ENCODE measurements around the gene ISG20.
"Not testable (repeated sequence)": the region's sequence is repeated elsewhere in the genome, so short reads cannot be mapped to it uniquely, and the experiment has no call there.

ISG20 gene

DNA sequence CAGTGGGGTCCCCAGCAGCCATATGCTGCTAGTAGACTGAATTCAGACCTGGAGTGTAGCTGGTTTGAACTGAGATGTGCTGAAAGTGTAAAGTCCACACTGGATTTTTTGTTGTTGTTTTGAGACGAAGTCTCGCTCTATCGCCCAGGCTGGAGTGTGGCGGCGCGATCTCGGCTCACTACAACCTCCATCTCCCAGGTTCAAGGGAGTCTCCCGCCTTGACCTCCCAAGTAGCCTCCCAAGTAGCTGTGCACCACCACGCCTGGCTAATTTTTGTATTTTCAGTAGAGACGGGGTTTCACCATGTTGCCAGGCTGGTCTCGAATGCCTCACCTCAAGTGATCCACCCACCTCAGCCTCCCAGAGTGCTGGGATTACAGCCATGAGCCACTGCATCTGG is 3.7 kb downstream of the ISG20 start:
- not testable (repeated sequence) for H3K27ac ChIP-seq (ENCODE audit: low read length); H3K9ac ChIP-seq (ENCODE audit: low read length); H3K4me1 ChIP-seq (ENCODE audit: control insufficient read depth, low read depth, low read length); H3K27me3 ChIP-seq (ENCODE audit: control insufficient read depth, insufficient read depth, low read length); H3K36me3 ChIP-seq (ENCODE audit: control insufficient read depth, low read depth, low read length); H3K9me3 ChIP-seq (ENCODE audit: control insufficient read depth, low read depth, low read length); H3K4me3 ChIP-seq (ENCODE audit: low read length)

DNA sequence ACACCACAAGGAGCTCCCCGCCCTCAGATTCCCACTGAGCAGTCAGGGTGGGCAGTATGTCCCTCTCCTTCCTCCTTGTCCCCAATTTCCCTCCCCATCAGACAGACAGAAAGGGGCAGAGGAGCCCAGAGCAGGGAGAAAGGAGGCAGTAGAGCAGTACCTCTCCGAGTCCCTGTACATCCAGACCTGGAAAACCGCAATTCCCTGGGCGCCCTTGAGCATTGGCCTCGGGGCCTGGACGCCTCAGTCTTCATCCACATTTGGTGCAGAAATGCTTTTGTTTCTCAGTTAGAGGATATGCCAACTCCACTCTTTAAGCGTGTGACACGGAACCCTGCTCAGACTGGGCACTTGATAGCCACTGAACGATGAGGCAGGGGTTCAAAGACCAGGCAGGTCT is 5.9 kb downstream of the ISG20 start:
- Histone ChIP-seq H3K4me1 (ENCODE audit: control insufficient read depth, low read depth, low read length) (no peaks in the 10 kb centered on the region), H3K9me3 (ENCODE audit: control insufficient read depth, low read depth, low read length) (no peaks in the 10 kb centered on the region), H3K9ac (ENCODE audit: low read length) (no peak overlapping the region), H3K36me3 (ENCODE audit: control insufficient read depth, low read depth, low read length) (no peaks in the 10 kb centered on the region), H3K27ac (ENCODE audit: low read length) (no peak overlapping the region), H3K4me3 (ENCODE audit: low read length) (no peak overlapping the region), H3K27me3 (ENCODE audit: control insufficient read depth, insufficient read depth, low read length) (no peaks in the 10 kb centered on the region)

DNA sequence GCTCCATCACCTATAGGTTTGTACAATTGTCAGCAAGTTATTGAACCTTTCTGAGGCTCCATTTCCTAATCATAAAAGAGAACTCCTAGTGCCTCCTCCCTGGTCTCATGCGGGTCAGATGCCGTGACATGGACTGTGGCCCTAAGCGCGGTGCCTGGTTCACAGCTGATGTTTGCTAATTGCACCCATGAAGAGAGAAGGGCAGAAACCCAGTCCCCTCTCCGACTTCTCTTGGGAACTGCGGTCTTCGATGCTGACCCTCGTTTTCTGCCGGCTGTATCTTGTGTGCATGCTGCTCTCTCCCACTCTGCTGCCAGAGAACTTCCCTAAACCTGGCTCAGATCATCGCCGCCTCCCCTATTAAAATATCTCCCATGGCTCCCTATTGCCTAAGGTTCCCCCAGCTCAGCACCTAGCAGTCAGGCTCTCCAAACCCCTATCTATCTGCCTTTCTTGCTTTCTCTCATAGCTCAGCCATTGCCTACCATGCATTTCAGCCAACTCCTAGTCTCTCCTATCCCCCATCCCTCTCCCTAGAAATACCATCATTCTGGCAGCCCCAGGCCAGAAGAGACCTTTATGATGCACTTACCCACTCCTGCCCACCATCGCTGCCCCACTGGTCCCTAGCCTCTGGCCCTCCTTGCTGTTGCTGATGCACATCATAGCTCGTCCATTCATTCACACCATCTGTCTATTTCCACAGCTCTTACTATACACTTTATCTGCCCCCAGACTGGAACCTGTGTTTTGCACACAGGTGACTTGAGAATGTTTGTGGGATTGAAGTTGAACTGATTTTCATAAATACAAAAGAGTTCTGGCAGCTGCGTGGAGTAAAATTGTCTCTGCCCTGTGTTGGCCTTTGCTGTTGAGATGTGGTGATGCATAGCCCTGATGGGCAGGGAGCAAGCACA is 6.6 kb downstream of the ISG20 start:
- Histone ChIP-seq H3K4me1 (ENCODE audit: control insufficient read depth, low read depth, low read length) (no peaks in the 10 kb centered on the region), H3K4me3 (ENCODE audit: low read length) (no peak overlapping the region)

DNA sequence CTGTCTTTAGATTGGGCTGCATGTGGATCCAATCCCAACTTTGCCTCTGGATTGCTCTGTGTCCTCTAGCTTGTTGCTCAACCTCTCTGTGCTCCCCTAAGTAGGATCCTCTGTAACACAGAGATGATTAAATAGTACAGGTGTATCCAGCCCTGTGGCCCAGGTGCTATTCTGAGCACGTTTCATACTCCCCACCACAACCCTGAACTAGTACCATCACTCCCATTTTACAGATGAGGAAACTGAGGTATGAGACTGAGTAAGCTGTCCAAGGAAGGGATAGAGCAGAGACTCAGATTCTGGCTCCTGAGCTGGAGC is 7.2 kb downstream of the ISG20 start:
- H3K9me3 ChIP-seq (ENCODE audit: control insufficient read depth, low read depth, low read length) = no peaks in the 10 kb centered on the region
- H3K4me3 ChIP-seq (ENCODE audit: low read length) = no peak overlapping the region
- H3K27ac ChIP-seq (ENCODE audit: low read length) = no peak overlapping the region
- no peak overlapping the region for H3K9ac ChIP-seq (ENCODE audit: low read length)
- H3K36me3 ChIP-seq (ENCODE audit: control insufficient read depth, low read depth, low read length) = no peaks in the 10 kb centered on the region
- H3K4me1 ChIP-seq (ENCODE audit: control insufficient read depth, low read depth, low read length) = peaks cover 1% of the 10 kb centered on the region
- H3K27me3 ChIP-seq (ENCODE audit: control insufficient read depth, insufficient read depth, low read length) = no peaks in the 10 kb centered on the region

More for the DNA sequence above, 6.6 kb downstream of the ISG20 start:
- Histone ChIP-seq H3K27me3 (ENCODE audit: control insufficient read depth, insufficient read depth, low read length) (no peaks in the 10 kb centered on the region), H3K9ac (ENCODE audit: low read length) (no peak overlapping the region), H3K36me3 (ENCODE audit: control insufficient read depth, low read depth, low read length) (no peaks in the 10 kb centered on the region), H3K27ac (ENCODE audit: low read length) (no peak overlapping the region), H3K9me3 (ENCODE audit: control insufficient read depth, low read depth, low read length) (no peaks in the 10 kb centered on the region)

DNA sequence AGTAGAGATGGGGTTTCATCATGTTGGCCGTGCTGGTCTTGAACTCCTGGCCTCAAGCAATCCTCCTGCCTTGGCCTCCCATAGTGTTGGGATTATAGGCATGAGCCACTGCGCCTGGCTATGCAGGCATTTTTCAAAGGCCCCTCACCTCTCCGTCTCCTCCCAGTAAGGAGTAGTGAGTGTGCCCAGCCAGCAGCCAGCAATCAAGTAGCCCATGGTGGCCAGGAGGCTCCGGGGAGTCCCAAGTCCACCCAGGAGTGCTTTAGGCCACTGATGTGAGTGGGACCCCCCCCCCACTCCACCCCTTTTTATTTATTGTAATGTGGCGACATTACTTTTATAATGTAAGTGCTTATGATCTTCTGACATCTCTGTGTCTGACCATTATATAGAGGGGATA is 8.1 kb downstream of the ISG20 start:
- H3K36me3 ChIP-seq (ENCODE audit: control insufficient read depth, low read depth, low read length) = no peaks in the 10 kb centered on the region
- no peaks in the 10 kb centered on the region for H3K27me3 ChIP-seq (ENCODE audit: control insufficient read depth, insufficient read depth, low read length)
- no peak overlapping the region for H3K27ac ChIP-seq (ENCODE audit: low read length)
- H3K9me3 ChIP-seq (ENCODE audit: control insufficient read depth, low read depth, low read length) = no peaks in the 10 kb centered on the region
- peaks cover 4% of the 10 kb centered on the region for H3K4me1 ChIP-seq (ENCODE audit: control insufficient read depth, low read depth, low read length)
- no peak overlapping the region for H3K9ac ChIP-seq (ENCODE audit: low read length)
- H3K4me3 ChIP-seq (ENCODE audit: low read length) = no peak overlapping the region

DNA sequence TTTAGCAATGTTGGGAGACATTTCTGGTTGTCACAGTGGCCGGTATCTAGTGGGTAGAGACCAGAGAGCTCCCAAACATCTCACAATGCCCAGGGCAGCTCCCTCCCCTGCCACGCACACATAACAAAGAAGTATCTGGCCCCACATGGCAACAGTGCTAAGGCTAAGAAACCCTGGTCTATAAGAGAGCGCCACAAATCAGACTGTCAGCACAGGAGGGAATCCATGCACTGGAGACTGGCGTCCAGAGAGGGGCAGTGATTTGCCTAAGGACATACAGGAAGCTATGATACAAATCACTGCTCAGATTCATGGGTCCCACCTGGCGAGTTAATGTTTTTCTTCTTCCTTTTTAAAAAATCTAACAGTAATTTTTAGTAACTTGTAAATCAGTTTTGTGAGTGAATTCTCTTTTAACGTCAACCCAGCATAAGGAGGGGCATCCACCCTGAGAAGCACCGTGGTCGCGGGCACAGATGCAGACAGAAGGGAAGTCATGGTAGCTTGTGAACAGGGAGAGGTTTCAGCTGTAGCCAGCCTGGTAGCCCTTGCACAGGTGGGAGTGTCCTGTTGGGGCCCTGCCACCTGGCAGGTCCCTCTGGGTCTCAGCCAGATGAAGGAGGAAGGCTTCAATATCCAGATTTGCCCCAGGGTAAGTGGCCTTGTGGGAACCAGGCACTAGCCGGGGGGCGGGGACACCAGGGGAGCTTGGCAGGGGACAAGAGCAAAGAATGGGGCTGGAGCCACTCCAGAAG is 8.7 kb downstream of the ISG20 start:
- no peaks in the 10 kb centered on the region for H3K27me3 ChIP-seq (ENCODE audit: control insufficient read depth, insufficient read depth, low read length)
- H3K4me1 ChIP-seq (ENCODE audit: control insufficient read depth, low read depth, low read length) = peaks cover 4% of the 10 kb centered on the region
- no peak overlapping the region for H3K4me3 ChIP-seq (ENCODE audit: low read length)
- no peaks in the 10 kb centered on the region for H3K36me3 ChIP-seq (ENCODE audit: control insufficient read depth, low read depth, low read length)
- no peaks in the 10 kb centered on the region for H3K9me3 ChIP-seq (ENCODE audit: control insufficient read depth, low read depth, low read length)
- H3K27ac ChIP-seq (ENCODE audit: low read length) = no peak overlapping the region
- no peak overlapping the region for H3K9ac ChIP-seq (ENCODE audit: low read length)

DNA sequence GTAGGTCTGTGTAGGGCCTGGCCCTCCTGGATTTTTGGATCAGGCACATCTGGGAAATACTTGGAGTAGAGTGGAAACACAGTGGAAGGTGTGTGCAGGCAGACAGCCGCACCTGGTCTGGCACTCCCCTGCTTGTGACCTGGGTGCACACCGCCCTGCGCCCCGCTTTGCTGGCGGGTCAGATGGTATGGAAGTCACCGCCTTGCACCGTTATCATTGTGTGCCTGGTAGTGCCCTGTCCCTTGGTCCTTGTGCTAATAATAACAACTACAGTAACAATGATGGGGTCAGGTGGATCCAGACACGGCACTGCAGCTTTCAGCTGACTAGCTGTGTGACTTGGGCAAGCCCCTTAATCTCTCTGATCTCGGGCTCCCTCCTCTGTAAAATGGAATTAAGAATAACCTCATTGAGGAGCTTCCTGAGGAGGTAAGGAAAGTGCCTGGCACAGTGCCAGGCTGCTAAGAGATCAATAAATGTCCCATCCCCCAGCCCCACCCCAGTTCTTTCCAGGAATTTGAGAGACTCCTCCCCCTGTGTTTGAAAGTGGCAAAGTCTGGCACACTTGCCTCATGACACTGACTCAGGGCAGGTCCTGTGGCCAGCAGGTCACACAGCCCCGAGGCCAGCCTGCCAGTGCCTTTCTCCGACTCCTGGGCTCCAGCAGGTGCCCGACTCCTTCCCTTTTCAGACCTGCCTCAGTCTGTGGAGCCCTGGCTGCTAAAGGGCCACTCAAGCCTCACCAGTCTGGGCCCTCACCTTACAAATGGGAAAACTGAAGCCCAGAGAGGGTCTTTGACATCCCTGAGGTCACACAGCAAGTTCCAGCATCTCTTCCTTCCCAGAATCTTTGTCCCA is 9.8 kb downstream of the ISG20 start:
- no peak overlapping the region for H3K27ac ChIP-seq (ENCODE audit: low read length)
- H3K27me3 ChIP-seq (ENCODE audit: control insufficient read depth, insufficient read depth, low read length) = no peaks in the 10 kb centered on the region
- peaks cover 8% of the 10 kb centered on the region for H3K4me1 ChIP-seq (ENCODE audit: control insufficient read depth, low read depth, low read length)
- H3K36me3 ChIP-seq (ENCODE audit: control insufficient read depth, low read depth, low read length) = no peaks in the 10 kb centered on the region
- no peak overlapping the region for H3K4me3 ChIP-seq (ENCODE audit: low read length)
- H3K9me3 ChIP-seq (ENCODE audit: control insufficient read depth, low read depth, low read length) = no peaks in the 10 kb centered on the region
- H3K9ac ChIP-seq (ENCODE audit: low read length) = no peak overlapping the region

DNA sequence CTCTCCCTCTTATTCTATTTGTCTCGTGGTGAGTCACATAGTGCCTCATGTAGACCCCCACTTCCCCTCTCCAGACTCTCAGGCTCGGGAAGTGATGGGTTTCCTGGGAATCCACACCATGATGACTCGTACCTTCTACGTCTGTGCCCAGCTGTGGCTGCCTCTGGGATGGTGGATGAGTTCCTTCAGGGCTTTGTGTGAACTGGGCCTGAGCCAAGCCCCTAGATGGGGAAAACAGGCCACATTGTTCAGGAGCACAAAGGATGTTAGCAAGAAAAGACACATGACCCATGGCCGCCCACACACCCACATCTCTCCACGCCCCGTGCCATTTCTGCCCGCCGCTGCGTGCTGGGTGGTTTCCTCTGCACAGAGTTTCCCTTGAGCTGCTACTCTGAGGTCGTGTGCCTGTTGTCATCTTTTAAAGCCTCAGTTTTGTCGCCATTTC is 10.5 kb downstream of the ISG20 start:
- no peaks in the 10 kb centered on the region for H3K9me3 ChIP-seq (ENCODE audit: control insufficient read depth, low read depth, low read length)
- H3K27ac ChIP-seq (ENCODE audit: low read length) = no peak overlapping the region
- no peaks in the 10 kb centered on the region for H3K27me3 ChIP-seq (ENCODE audit: control insufficient read depth, insufficient read depth, low read length)
- H3K4me1 ChIP-seq (ENCODE audit: control insufficient read depth, low read depth, low read length) = peaks cover 8% of the 10 kb centered on the region
- H3K36me3 ChIP-seq (ENCODE audit: control insufficient read depth, low read depth, low read length) = no peaks in the 10 kb centered on the region
- no peak overlapping the region for H3K9ac ChIP-seq (ENCODE audit: low read length)
- H3K4me3 ChIP-seq (ENCODE audit: low read length) = no peak overlapping the region

DNA sequence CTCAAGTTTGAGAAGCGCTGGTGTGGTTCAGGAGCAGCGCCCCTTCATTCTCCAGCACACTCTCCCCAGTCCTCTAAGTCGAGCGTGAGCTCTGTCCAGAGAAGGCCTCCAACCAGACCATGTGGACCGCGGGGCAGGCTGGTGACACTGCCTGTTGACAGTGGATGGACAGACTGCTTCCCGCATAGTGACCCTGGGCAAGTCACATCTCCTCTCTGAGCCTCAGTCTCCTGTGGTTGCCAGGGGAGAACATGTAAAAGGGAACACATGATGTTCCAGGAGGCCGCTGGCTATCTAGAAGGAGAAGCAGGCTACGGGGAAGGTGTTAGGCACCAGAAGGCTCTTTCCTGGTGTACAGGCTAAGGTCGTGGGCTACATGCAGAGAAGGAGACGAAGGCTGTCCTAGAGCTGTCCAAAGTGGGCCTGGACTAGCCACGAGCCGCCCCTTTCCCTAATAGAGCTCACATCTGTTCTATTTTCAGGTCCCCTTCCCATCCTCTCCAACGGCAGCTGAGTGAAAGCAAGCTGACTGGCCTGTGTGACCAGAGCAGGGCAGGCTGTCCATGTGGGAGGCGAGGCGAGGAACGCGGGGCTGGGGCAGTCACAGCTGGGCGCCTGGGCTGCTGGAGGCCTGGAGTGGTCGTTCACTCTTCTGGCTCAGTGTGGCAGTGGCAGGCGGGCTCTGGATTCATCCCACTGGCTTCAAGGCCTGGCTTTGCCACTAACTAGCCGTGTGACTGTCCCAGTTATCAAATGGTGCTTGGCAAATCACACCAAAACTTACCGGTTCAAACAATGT is 11.1 kb downstream of the ISG20 start:
- Histone ChIP-seq H3K4me3 (ENCODE audit: low read length) (no peak overlapping the region), H3K27me3 (ENCODE audit: control insufficient read depth, insufficient read depth, low read length) (no peaks in the 10 kb centered on the region), H3K9me3 (ENCODE audit: control insufficient read depth, low read depth, low read length) (no peaks in the 10 kb centered on the region), H3K9ac (ENCODE audit: low read length) (no peak overlapping the region), H3K27ac (ENCODE audit: low read length) (no peak overlapping the region), H3K36me3 (ENCODE audit: control insufficient read depth, low read depth, low read length) (no peaks in the 10 kb centered on the region), H3K4me1 (ENCODE audit: control insufficient read depth, low read depth, low read length) (peaks cover 8% of the 10 kb centered on the region)

- H3K9ac ChIP-seq (ENCODE audit: low read length) = no peak overlapping the region
- no peaks in the 10 kb centered on the region for H3K27me3 ChIP-seq (ENCODE audit: control insufficient read depth, insufficient read depth, low read length)
- no peaks in the 10 kb centered on the region for H3K9me3 ChIP-seq (ENCODE audit: control insufficient read depth, low read depth, low read length)
- H3K36me3 ChIP-seq (ENCODE audit: control insufficient read depth, low read depth, low read length) = no peaks in the 10 kb centered on the region
- no peak overlapping the region for H3K4me3 ChIP-seq (ENCODE audit: low read length)
- peaks cover 8% of the 10 kb centered on the region for H3K4me1 ChIP-seq (ENCODE audit: control insufficient read depth, low read depth, low read length)
- H3K27ac ChIP-seq (ENCODE audit: low read length) = no peak overlapping the region
These were observed 11.7 kb downstream of the ISG20 start for GRCh38 chr15:88650556-88650955.
